Measurements from ENCODE around the gene MITF. TPM values are rescaled to one million over a fixed set of nuclear protein-coding genes. Genes with fewer than 3 reads are reported as not detected.

MITF gene
- 3.9 and 6.2 TPM in 2 replicates for total RNA-seq

GRCh38 chr3:69739204-69740102 lies at the start of gene MITF:
Gene MITF, plus strand, starts transcription at chr3:69739464. Its CDS starts 134 bp downstream, at chr3:69739598.

DNA sequence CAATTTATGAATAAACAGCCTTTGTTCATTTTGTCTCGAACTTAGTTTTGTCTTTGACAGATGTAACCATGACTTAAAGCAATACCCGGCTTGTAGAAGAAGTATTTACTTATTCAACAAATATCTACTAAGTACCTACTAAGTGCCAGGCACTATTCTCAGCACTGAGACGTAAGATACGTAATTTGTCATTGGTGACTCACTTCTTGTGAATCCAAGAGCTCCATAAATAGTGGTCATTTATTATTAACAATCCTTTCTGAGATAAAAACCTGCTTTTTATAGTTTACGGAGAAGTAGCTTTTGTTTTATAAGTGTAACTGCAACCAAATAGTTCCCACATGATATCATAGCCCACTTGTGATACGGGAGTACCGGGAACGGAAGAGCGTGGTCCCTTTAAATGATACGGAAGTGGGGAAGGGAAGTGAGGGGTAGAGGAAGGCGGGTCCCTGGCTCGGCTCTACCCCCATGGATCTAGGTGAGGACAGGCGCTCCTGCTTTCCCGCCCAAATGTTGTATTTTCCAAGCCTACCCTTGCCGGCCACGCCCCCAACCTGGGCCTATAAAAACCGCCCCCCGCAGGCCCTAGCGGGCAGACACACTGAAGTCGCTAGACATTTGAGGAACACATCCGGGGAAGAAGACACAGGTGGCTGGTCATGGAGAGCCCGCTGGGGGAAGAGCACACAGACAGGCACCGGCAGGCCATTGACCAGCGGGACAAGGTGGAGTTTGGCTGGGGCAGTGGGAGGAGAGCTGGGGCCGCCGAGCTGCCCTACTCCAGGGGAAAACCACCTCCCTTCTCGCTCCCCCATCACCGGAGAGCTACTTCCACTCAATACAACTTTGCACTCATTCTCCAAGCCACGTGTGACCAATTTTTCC lies 260.1 kb downstream of the MITF start, which contains the start of gene SAMMSON:
Gene SAMMSON, plus strand, starts transcription at position 594 of the 888 bp plus-strand sequence.

Small RNA genes within 50 kb of the gene (small RNA-seq; reads per million reads assigned to genes)
- gene RN7SL418P: not detected

Measured in subcutaneous preadipocyte (primary cell).